ENCODE data around the gene LMBR1L. TPM values are rescaled to one million over a fixed set of nuclear protein-coding genes. Genes with fewer than 3 reads are reported as not detected.
A peak's percentile ranks its signal among the peaks of the same experiment; 100 is the strongest.

The LMBR1L gene
- total RNA-seq, 1 donor from 2014 or later: 21.4 TPM

DNA sequence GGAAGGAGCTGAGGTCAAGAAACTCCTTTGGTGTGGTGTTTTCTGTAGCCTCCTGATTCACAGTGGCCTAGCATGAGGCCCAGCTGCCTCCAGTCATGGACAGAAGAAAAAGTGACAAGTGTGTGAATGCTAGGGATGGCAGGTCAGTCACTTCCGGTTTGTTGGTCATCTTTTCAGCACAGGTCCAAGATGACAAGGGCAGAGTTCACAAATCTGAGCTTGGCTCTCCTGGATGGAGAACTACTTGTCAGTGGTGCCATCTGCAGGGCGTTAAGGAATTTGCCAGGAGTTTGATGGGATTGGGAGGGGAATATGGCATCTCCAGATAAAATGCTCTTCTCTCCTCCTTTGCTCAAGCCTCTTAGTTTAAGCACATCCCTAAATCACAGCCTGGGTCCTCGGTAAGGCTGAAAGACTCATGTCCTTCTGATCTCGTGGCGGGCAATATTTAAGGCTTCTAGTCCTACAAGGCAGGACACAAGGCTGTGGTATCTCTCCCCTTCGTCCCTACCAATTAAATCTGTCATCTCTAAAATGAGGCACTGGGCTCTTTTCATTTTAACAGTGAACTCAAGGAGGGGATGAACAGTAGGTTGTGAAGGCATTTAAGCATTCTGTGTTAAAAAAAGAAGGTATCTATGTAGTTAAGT, 10.5 kb upstream of the LMBR1L start:
- H3K36me3 ChIP-seq (ENCODE audit: control insufficient read depth in 3 of 3, insufficient read depth in 3 of 3, low read length in 3 of 3): no peaks in the 10 kb centered on the region
- no peak overlapping the region for H3K27ac ChIP-seq (ENCODE audit: low read depth, low read length)
- no peak overlapping the region for H3K4me3 ChIP-seq (ENCODE audit: low read length in 3 of 3)
- no peaks in the 10 kb centered on the region for H3K9me3 ChIP-seq (ENCODE audit: control insufficient read depth in 3 of 3, low read length in 3 of 3)
- no peak overlapping the region for H3K9ac ChIP-seq (ENCODE audit: low read depth in 1 of 3, low read length in 3 of 3)
- H3K27me3 ChIP-seq (ENCODE audit: control insufficient read depth in 3 of 3, insufficient read depth in 3 of 3, low read length in 3 of 3): no peaks in the 10 kb centered on the region
- no peaks in the 10 kb centered on the region for H3K4me1 ChIP-seq (ENCODE audit: control insufficient read depth in 3 of 3, insufficient read depth in 3 of 3, low read length in 3 of 3)

GRCh38 chr12:49111206-49111605, 559 bp upstream of the LMBR1L start:
- Histone ChIP-seq H3K4me1 (ENCODE audit: control insufficient read depth in 3 of 3, insufficient read depth in 3 of 3, low read length in 3 of 3) (peaks cover 29 to 38% (median 29%) of the 10 kb centered on the region in 3 donors), H3K9me3 (ENCODE audit: control insufficient read depth in 3 of 3, low read length in 3 of 3) (no peaks in the 10 kb centered on the region), H3K9ac (ENCODE audit: low read depth in 1 of 3, low read length in 3 of 3) (peak overlapping the region; percentile 77 to 96 (median 89)), H3K36me3 (ENCODE audit: control insufficient read depth in 3 of 3, insufficient read depth in 3 of 3, low read length in 3 of 3) (peaks cover 7 to 10% (median 8%) of the 10 kb centered on the region in 3 donors), H3K27me3 (ENCODE audit: control insufficient read depth in 3 of 3, insufficient read depth in 3 of 3, low read length in 3 of 3) (no peaks in the 10 kb centered on the region), H3K27ac (ENCODE audit: low read depth, low read length) (peak overlapping the region; percentile 98), H3K4me3 (ENCODE audit: low read length in 3 of 3) (peak overlapping the region; percentile 90 to 96 (median 91))

DNA sequence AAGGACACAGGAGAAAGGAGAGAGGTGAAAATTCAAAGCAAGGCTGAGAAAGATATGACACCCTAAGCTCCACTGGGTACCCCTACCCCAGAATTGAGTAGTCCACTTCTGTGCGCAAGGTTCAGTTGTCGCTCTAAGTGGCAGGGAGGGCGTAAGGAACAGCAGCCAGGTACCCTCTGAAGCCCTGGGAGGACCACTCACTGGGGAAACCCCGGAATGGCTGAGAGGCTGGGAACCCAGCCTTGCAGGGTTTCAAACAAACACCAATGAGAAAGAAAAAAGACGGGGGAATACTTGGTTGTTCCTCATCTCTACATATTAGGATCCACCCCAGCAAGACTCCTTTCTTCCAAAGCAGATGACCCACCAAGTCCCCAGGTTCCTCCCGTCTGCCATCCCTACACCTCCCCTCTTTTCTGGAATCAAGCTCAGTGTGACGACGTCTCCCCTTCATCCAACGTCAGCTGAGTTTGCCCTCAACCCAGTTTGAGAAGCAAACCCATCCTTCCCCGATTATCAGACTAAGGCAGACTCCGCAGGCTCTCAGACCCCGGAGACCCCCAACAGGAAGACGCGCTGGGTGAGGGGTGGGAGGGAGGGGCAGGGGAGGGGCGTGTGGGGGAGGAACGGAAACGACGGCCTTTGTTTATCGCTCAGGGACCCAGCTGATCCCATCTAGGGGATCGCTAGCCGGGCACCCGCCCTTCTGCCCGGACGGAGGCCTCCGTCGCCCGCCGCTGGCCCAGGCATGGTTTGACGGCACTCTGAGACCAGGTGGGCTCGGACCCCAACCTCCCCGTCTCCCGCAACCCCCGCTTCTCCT, 795 bp downstream of the LMBR1L start:
- Histone ChIP-seq H3K9ac (ENCODE audit: low read depth in 1 of 3, low read length in 3 of 3) (peak overlapping the region; percentile 89 to 96 (median 95)), H3K27ac (ENCODE audit: low read depth, low read length) (peak overlapping the region; percentile 98), H3K9me3 (ENCODE audit: control insufficient read depth in 3 of 3, low read length in 3 of 3) (no peaks in the 10 kb centered on the region), H3K4me3 (ENCODE audit: low read length in 3 of 3) (peak overlapping the region; percentile 90 to 96 (median 91)), H3K36me3 (ENCODE audit: control insufficient read depth in 3 of 3, insufficient read depth in 3 of 3, low read length in 3 of 3) (peaks cover 17 to 20% (median 17%) of the 10 kb centered on the region in 3 donors), H3K4me1 (ENCODE audit: control insufficient read depth in 3 of 3, insufficient read depth in 3 of 3, low read length in 3 of 3) (peaks cover 38 to 51% (median 42%) of the 10 kb centered on the region in 3 donors), H3K27me3 (ENCODE audit: control insufficient read depth in 3 of 3, insufficient read depth in 3 of 3, low read length in 3 of 3) (no peaks in the 10 kb centered on the region)

- Histone ChIP-seq H3K4me1 (ENCODE audit: control insufficient read depth in 3 of 3, insufficient read depth in 3 of 3, low read length in 3 of 3) (peaks cover 41 to 59% (median 51%) of the 10 kb centered on the region in 3 donors), H3K9ac (ENCODE audit: low read depth in 1 of 3, low read length in 3 of 3) (peak overlapping the region; percentile 74 to 96 (median 80))
Measured at GRCh38 chr12:49108958-49109404, 1.7 kb downstream of the LMBR1L start.

GRCh38 chr12:49105504-49106084, 5.1 kb downstream of the LMBR1L start:
- H3K36me3 ChIP-seq (ENCODE audit: control insufficient read depth in 3 of 3, insufficient read depth in 3 of 3, low read length in 3 of 3): peaks cover 58 to 62% (median 59%) of the 10 kb centered on the region in 3 donors
- H3K27ac ChIP-seq (ENCODE audit: low read depth, low read length): peak overlapping the region; percentile 36
- no peaks in the 10 kb centered on the region for H3K9me3 ChIP-seq (ENCODE audit: control insufficient read depth in 3 of 3, low read length in 3 of 3)
- no peak overlapping the region for H3K4me3 ChIP-seq (ENCODE audit: low read length in 3 of 3)
- no peaks in the 10 kb centered on the region for H3K27me3 ChIP-seq (ENCODE audit: control insufficient read depth in 3 of 3, insufficient read depth in 3 of 3, low read length in 3 of 3)
- peaks cover 41 to 54% (median 52%) of the 10 kb centered on the region in 3 donors for H3K4me1 ChIP-seq (ENCODE audit: control insufficient read depth in 3 of 3, insufficient read depth in 3 of 3, low read length in 3 of 3)
- peak overlapping the region in 1 of 3 donors; percentile 33 for H3K9ac ChIP-seq (ENCODE audit: low read depth in 1 of 3, low read length in 3 of 3)

More at GRCh38 chr12:49108958-49109404, 1.7 kb downstream of the LMBR1L start:
- H3K27ac ChIP-seq (ENCODE audit: low read depth, low read length): peak overlapping the region; percentile 98
- no peaks in the 10 kb centered on the region for H3K9me3 ChIP-seq (ENCODE audit: control insufficient read depth in 3 of 3, low read length in 3 of 3)
- H3K36me3 ChIP-seq (ENCODE audit: control insufficient read depth in 3 of 3, insufficient read depth in 3 of 3, low read length in 3 of 3): peaks cover 25 to 28% (median 26%) of the 10 kb centered on the region in 3 donors
- peak overlapping the region; percentile 90 to 96 (median 91) for H3K4me3 ChIP-seq (ENCODE audit: low read length in 3 of 3)
- H3K27me3 ChIP-seq (ENCODE audit: control insufficient read depth in 3 of 3, insufficient read depth in 3 of 3, low read length in 3 of 3): no peaks in the 10 kb centered on the region

- H3K4me1 ChIP-seq (ENCODE audit: control insufficient read depth in 3 of 3, insufficient read depth in 3 of 3, low read length in 3 of 3): peaks cover 41 to 54% (median 52%) of the 10 kb centered on the region in 3 donors
- no peaks in the 10 kb centered on the region for H3K27me3 ChIP-seq (ENCODE audit: control insufficient read depth in 3 of 3, insufficient read depth in 3 of 3, low read length in 3 of 3)
- no peak overlapping the region for H3K9ac ChIP-seq (ENCODE audit: low read depth in 1 of 3, low read length in 3 of 3)
- H3K4me3 ChIP-seq (ENCODE audit: low read length in 3 of 3): no peak overlapping the region
- H3K27ac ChIP-seq (ENCODE audit: low read depth, low read length): no peak overlapping the region
- H3K9me3 ChIP-seq (ENCODE audit: control insufficient read depth in 3 of 3, low read length in 3 of 3): no peaks in the 10 kb centered on the region
- H3K36me3 ChIP-seq (ENCODE audit: control insufficient read depth in 3 of 3, insufficient read depth in 3 of 3, low read length in 3 of 3): peaks cover 66 to 69% (median 67%) of the 10 kb centered on the region in 3 donors
Measured at GRCh38 chr12:49104822-49105221, 5.8 kb downstream of the LMBR1L start.

DNA sequence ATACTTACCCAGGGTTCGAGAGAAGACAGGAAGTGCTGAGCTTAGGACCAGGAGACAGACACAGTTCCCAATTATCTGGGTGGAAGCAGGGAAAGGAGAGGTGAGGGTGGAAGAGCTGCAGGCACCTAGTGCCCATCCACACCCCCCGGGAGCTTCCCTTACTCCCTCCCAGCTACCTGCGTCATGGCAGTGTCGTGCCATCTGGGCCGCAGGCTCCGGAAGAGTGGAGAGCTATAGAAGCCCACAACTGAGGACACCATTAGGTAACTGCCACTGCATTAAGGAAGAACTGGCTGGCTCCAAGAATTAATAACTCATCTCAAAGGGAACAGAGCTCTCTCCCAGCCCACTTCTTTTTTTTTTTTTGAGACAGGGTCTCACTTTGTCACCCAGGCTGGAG, 10.3 kb downstream of the LMBR1L start:
- no peaks in the 10 kb centered on the region for H3K9me3 ChIP-seq (ENCODE audit: control insufficient read depth in 3 of 3, low read length in 3 of 3)
- peaks cover 15 to 22% (median 17%) of the 10 kb centered on the region in 3 donors for H3K4me1 ChIP-seq (ENCODE audit: control insufficient read depth in 3 of 3, insufficient read depth in 3 of 3, low read length in 3 of 3)
- H3K27me3 ChIP-seq (ENCODE audit: control insufficient read depth in 3 of 3, insufficient read depth in 3 of 3, low read length in 3 of 3): no peaks in the 10 kb centered on the region
- peaks cover 73 to 76% (median 74%) of the 10 kb centered on the region in 3 donors for H3K36me3 ChIP-seq (ENCODE audit: control insufficient read depth in 3 of 3, insufficient read depth in 3 of 3, low read length in 3 of 3)
- H3K9ac ChIP-seq (ENCODE audit: low read depth in 1 of 3, low read length in 3 of 3): no peak overlapping the region
- no peak overlapping the region for H3K4me3 ChIP-seq (ENCODE audit: low read length in 3 of 3)
- H3K27ac ChIP-seq (ENCODE audit: low read depth, low read length): no peak overlapping the region

GRCh38 chr12:49098703-49099102, 11.9 kb downstream of the LMBR1L start:
- Histone ChIP-seq H3K27ac (ENCODE audit: low read depth, low read length) (no peak overlapping the region), H3K9me3 (ENCODE audit: control insufficient read depth in 3 of 3, low read length in 3 of 3) (no peaks in the 10 kb centered on the region), H3K9ac (ENCODE audit: low read depth in 1 of 3, low read length in 3 of 3) (no peak overlapping the region), H3K27me3 (ENCODE audit: control insufficient read depth in 3 of 3, insufficient read depth in 3 of 3, low read length in 3 of 3) (peaks cover 10 to 13% (median 12%) of the 10 kb centered on the region in 3 donors), H3K4me3 (ENCODE audit: low read length in 3 of 3) (no peak overlapping the region), H3K36me3 (ENCODE audit: control insufficient read depth in 3 of 3, insufficient read depth in 3 of 3, low read length in 3 of 3) (peaks cover 57 to 61% (median 59%) of the 10 kb centered on the region in 3 donors), H3K4me1 (ENCODE audit: control insufficient read depth in 3 of 3, insufficient read depth in 3 of 3, low read length in 3 of 3) (peaks cover 16% of the 10 kb centered on the region in 3 donors)

GRCh38 chr12:49098035-49098451, 12.6 kb downstream of the LMBR1L start:
- Histone ChIP-seq H3K9me3 (ENCODE audit: control insufficient read depth in 3 of 3, low read length in 3 of 3) (no peaks in the 10 kb centered on the region), H3K9ac (ENCODE audit: low read depth in 1 of 3, low read length in 3 of 3) (no peak overlapping the region), H3K36me3 (ENCODE audit: control insufficient read depth in 3 of 3, insufficient read depth in 3 of 3, low read length in 3 of 3) (peaks cover 51 to 55% (median 54%) of the 10 kb centered on the region in 3 donors), H3K27me3 (ENCODE audit: control insufficient read depth in 3 of 3, insufficient read depth in 3 of 3, low read length in 3 of 3) (peaks cover 13 to 19% (median 19%) of the 10 kb centered on the region in 3 donors), H3K4me3 (ENCODE audit: low read length in 3 of 3) (no peak overlapping the region), H3K4me1 (ENCODE audit: control insufficient read depth in 3 of 3, insufficient read depth in 3 of 3, low read length in 3 of 3) (peaks cover 19 to 21% (median 19%) of the 10 kb centered on the region in 3 donors), H3K27ac (ENCODE audit: low read depth, low read length) (no peak overlapping the region)

Measured in skeletal muscle tissue (tissue), 4 donors.